Measurements from ENCODE around the gene DSCAM. TPM values are rescaled to one million over a fixed set of nuclear protein-coding genes. Genes with fewer than 3 reads are reported as not detected.

The DSCAM gene
- total and polyA plus RNA-seq, 2 experiments from 2014 or later = 0.23 to 0.42 TPM

DNA sequence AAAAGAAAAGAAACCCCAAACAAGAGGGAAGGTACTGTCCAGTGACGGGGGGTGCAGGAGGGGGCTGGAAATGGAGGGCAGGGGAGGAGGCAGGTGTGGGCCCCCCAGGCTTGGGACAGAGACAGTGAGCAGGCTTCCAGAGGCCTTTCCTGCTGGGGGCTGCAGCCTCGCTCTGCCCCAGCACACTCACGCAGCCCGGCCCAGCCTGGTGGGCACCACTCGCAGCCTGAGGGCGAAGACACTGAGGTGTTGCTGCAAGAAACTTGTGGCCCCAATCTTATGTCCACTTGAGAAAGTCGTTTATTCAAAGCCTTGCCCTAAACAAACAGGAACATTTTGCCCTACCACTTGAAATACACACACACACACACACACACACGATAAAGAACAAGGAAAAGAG lies 705.3 kb downstream of the DSCAM start:
- no peak overlapping the region for H3K27ac ChIP-seq
- TF ChIP-seq, protein P1, sequence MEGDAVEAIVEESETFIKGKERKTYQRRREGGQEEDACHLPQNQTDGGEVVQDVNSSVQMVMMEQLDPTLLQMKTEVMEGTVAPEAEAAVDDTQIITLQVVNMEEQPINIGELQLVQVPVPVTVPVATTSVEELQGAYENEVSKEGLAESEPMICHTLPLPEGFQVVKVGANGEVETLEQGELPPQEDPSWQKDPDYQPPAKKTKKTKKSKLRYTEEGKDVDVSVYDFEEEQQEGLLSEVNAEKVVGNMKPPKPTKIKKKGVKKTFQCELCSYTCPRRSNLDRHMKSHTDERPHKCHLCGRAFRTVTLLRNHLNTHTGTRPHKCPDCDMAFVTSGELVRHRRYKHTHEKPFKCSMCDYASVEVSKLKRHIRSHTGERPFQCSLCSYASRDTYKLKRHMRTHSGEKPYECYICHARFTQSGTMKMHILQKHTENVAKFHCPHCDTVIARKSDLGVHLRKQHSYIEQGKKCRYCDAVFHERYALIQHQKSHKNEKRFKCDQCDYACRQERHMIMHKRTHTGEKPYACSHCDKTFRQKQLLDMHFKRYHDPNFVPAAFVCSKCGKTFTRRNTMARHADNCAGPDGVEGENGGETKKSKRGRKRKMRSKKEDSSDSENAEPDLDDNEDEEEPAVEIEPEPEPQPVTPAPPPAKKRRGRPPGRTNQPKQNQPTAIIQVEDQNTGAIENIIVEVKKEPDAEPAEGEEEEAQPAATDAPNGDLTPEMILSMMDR (IDR thresholded peaks at IDR 0.05; ENCODE audit: low read depth, low read length) = no peak
- no peaks in the 10 kb centered on the region for H3K4me1 ChIP-seq (ENCODE audit: low read depth)
- no peaks in the 10 kb centered on the region for H3K9me3 ChIP-seq (ENCODE audit: low read depth)
- no peak overlapping the region for H3K4me3 ChIP-seq
- DNase-seq (ENCODE audit: low read depth in 1 of 2, low spot score in 1 of 2) = no peak
- no peaks in the 10 kb centered on the region for H3K27me3 ChIP-seq
- H3K36me3 ChIP-seq = no peaks in the 10 kb centered on the region

DNA sequence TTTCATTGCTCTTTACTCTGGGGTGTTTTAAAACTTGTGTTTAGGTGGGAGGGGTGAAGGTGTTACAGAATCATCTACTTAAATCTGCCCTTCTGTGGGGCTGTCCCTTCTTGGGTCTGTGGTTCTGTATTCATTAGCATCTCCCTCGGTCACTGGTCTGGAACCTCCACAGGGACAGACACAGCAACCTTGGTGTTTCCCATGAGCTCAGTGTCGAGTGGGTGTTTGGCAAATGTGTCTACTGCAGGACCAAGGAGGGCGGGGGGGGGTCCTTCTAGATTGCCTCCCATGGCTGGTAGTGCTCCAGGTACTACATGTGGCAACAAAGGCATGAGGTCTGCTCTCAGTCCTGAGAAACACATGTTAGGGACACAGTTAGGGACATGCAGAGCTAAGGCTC lies 706.3 kb downstream of the DSCAM start:
- no peaks in the 10 kb centered on the region for H3K36me3 ChIP-seq
- TF ChIP-seq, protein P1 (IDR thresholded peaks at IDR 0.05; ENCODE audit: low read depth, low read length) = no peak
- no peaks in the 10 kb centered on the region for H3K27me3 ChIP-seq
- H3K9me3 ChIP-seq (ENCODE audit: low read depth) = no peaks in the 10 kb centered on the region
- no peak for DNase-seq (ENCODE audit: low read depth in 1 of 2, low spot score in 1 of 2)
- no peaks in the 10 kb centered on the region for H3K4me1 ChIP-seq (ENCODE audit: low read depth)
- H3K4me3 ChIP-seq = no peak overlapping the region
- no peak overlapping the region for H3K27ac ChIP-seq

DNA sequence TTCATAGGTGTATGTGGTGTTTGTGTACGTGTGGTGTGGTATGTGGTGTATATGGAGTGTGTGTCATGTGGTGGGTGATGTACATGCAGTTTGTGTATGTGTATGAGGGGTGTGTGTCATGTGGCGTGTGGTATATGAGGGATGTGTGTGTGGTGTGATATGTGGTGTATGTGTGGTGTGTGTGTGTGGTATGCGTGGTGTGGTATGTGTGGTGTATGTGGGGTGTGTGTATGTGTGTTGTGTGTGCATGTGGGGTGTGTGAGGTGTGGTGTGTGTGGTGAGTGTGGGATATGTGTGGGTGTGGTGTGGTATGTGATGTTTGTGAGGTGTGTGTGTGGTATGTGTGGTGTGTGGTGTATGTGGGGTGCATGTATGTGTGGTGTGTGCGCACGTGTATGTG lies 707.3 kb downstream of the DSCAM start:
- no peak for DNase-seq (ENCODE audit: low read depth in 1 of 2, low spot score in 1 of 2)
- TF ChIP-seq, protein P1 (IDR thresholded peaks at IDR 0.05; ENCODE audit: low read depth, low read length) = no peak
- H3K27me3 ChIP-seq = no peaks in the 10 kb centered on the region

DNA sequence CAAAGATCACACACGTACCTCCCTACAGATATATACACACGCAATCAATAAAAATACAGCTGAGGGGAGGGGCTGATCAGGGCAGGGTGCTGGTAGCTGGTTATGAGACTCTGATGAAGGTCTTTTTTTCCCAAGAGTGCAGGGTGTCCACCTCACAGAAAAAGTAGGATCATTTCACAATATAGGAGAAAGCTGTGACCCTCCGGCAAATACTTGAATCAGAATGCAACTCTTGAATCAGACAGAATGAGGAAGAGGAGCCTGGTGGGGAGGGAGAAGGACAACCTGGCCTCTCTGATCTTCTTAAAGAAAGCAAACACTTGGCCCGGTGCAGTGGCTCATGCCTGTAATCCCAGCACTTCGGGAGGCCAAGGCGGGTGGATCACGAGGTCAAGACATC lies 710.4 kb downstream of the DSCAM start:
- no peaks in the 10 kb centered on the region for H3K36me3 ChIP-seq
- TF ChIP-seq, protein P1 (IDR thresholded peaks at IDR 0.05; ENCODE audit: low read depth, low read length) = no peak
- no peak overlapping the region for H3K27ac ChIP-seq
- no peak overlapping the region for H3K4me3 ChIP-seq
- H3K9me3 ChIP-seq (ENCODE audit: low read depth) = no peaks in the 10 kb centered on the region
- H3K27me3 ChIP-seq = no peaks in the 10 kb centered on the region
- H3K4me1 ChIP-seq (ENCODE audit: low read depth) = no peaks in the 10 kb centered on the region
- no peak for DNase-seq (ENCODE audit: low read depth in 1 of 2, low spot score in 1 of 2)

More for the DNA sequence above, 707.3 kb downstream of the DSCAM start:
- H3K4me3 ChIP-seq = no peak overlapping the region
- no peaks in the 10 kb centered on the region for H3K9me3 ChIP-seq (ENCODE audit: low read depth)
- H3K36me3 ChIP-seq = no peaks in the 10 kb centered on the region
- H3K27ac ChIP-seq = no peak overlapping the region
- H3K4me1 ChIP-seq (ENCODE audit: low read depth) = no peaks in the 10 kb centered on the region

DNA sequence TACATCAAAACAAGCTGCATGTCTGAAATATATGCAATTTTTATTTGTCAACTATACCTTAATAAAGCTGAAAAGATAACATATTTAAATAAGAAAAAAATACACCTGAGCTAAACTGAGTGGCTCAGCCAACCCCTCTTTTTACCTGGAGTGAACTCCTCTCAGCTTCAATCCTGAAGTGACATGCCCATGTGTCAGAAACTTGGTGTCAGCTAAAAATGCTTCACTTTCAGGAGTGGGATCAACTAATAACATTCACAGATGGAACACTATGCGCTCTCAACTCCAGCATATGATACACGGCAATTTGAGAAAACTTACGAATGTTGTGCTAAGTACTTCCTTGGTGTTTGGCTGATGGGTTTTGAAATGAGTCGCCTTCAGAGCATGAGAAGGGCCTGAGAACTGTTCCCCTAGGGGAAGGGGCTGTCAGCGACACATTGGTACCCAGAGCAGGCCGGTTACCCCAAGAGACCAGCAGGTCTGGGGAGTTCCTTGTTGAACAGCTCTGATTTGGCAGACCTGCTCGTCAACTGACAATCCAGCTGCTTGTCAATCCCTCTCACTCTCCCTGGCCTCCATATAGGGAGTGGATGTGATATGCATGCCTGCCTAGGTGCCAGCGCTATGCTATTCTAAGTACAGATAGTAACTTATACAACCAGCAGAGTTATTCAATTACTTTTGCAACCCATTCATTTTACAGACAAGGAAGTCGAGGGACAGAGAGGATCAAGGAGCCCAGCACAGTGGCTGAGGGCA lies 712.0 kb downstream of the DSCAM start:
- DNase-seq (ENCODE audit: low read depth in 1 of 2, low spot score in 1 of 2) = no peak
- TF ChIP-seq, protein P1 (IDR thresholded peaks at IDR 0.05; ENCODE audit: low read depth, low read length) = no peak
- Histone ChIP-seq H3K27me3 (no peaks in the 10 kb centered on the region), H3K4me1 (ENCODE audit: low read depth) (no peaks in the 10 kb centered on the region), H3K27ac (no peak overlapping the region), H3K9me3 (ENCODE audit: low read depth) (no peaks in the 10 kb centered on the region), H3K4me3 (no peak overlapping the region), H3K36me3 (no peaks in the 10 kb centered on the region)
